Esophagus muscularis mucosa (tissue), 4 donors: ENCODE data around the gene RELT.

Experiments used
- CTCF ChIP-seq, 3 experiments: fragments of 200-600 bp in 2 of 3; fragments of 450-650 bp in 1 of 3; sonication (generic) in 2 of 3; IDR thresholded peaks; one replicate each; pipeline ENCODE4 v1.5.1; 2017 to 2019; ENCODE audit warnings: antibody characterized with exemption in 3 of 3, mild to moderate bottlenecking in 2 of 3, moderate library complexity in 1 of 3
- EP300 ChIP-seq: sonication (generic); formaldehyde crosslinking; IDR thresholded peaks from one replicate; pipeline ENCODE4 v1.6.1; 2017; ENCODE audit warnings: antibody characterized with exemption
- POLR2A ChIP-seq: fragments of 450-650 bp; IDR thresholded peaks from one replicate; pipeline ENCODE4 v1.6.1; 2017; ENCODE audit warnings: antibody characterized with exemption, moderate library complexity, mild to moderate bottlenecking, low read depth
- POLR2AphosphoS5 ChIP-seq, 2 donors: sonication (generic); formaldehyde crosslinking; IDR thresholded peaks; one replicate each; pipeline ENCODE4 v1.6.1; 2017; ENCODE audit warnings: antibody characterized with exemption in 2 of 2

- TF ChIP-seq CTCF (IDR thresholded peaks at IDR 0.05) (peak in 2 of 3 experiments; percentile 99 to 100), POLR2AphosphoS5 (IDR thresholded peaks at IDR 0.05) (peak; percentile 36 to 70), EP300 (no peak), POLR2A (no peak)
Observed at GRCh38 chr11:73335204-73335923, 40.8 kb upstream of the RELT start.
